ENCODE measurements around the gene DMRT2. TPM values are rescaled to one million over a fixed set of nuclear protein-coding genes. Genes with fewer than 3 reads are reported as not detected.

DMRT2 gene
- total RNA-seq, 4 donors from 2014 or later = not detected

GRCh38 chr9:1101846-1102641 lies 51.9 kb downstream of the DMRT2 start:
- Histone ChIP-seq H3K27me3 (no peaks in the 10 kb centered on the region), H3K4me3 (no peak overlapping the region), H3K36me3 (no peaks in the 10 kb centered on the region), H3K27ac (no peak overlapping the region), H3K9me3 (no peaks in the 10 kb centered on the region), H3K4me1 (no peaks in the 10 kb centered on the region)
- DNase-seq = no peak
- TF ChIP-seq POLR2A (IDR thresholded peaks at IDR 0.05) = no peak
- TF ChIP-seq, protein P1, sequence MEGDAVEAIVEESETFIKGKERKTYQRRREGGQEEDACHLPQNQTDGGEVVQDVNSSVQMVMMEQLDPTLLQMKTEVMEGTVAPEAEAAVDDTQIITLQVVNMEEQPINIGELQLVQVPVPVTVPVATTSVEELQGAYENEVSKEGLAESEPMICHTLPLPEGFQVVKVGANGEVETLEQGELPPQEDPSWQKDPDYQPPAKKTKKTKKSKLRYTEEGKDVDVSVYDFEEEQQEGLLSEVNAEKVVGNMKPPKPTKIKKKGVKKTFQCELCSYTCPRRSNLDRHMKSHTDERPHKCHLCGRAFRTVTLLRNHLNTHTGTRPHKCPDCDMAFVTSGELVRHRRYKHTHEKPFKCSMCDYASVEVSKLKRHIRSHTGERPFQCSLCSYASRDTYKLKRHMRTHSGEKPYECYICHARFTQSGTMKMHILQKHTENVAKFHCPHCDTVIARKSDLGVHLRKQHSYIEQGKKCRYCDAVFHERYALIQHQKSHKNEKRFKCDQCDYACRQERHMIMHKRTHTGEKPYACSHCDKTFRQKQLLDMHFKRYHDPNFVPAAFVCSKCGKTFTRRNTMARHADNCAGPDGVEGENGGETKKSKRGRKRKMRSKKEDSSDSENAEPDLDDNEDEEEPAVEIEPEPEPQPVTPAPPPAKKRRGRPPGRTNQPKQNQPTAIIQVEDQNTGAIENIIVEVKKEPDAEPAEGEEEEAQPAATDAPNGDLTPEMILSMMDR (IDR thresholded peaks at IDR 0.05) = no peak

DNA sequence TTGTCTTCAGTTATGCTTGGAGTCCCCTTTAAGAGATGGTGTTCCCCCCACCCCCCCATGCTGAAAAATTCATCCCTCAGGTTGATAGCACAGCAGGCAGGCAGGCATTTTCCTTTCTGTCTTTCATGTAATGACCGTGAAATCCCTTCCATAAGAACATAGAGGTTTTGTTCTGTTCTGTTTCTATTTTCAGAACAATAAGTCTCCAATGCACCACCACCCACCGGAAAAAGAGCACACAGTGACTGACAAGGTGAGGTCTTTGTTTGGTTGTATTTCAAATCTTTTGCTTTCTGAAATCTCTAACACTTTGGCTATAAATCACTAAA lies 52.4 kb downstream of the DMRT2 start:
- no peak overlapping the region for H3K27ac ChIP-seq
- H3K9me3 ChIP-seq = no peaks in the 10 kb centered on the region
- no peak overlapping the region for H3K4me3 ChIP-seq
- no peaks in the 10 kb centered on the region for H3K4me1 ChIP-seq
- H3K36me3 ChIP-seq = no peaks in the 10 kb centered on the region
- DNase-seq = no peak
- H3K27me3 ChIP-seq = no peaks in the 10 kb centered on the region
- TF ChIP-seq, protein P1 (IDR thresholded peaks at IDR 0.05) = no peak
- no peak for TF ChIP-seq POLR2A (IDR thresholded peaks at IDR 0.05)

Small RNAs within 50 kb of the gene (small RNA-seq; reads per million reads assigned to genes)
- gene RNU6-1073P = 0 reads per million in 2 donors

Other genes with a start within 250 kb of the DMRT2 start
- gene DMRT1, start 208.7 kb upstream of the DMRT2 start, total RNA-seq = not detected
- not detected for gene DMRT3, start 73.7 kb upstream of the DMRT2 start, total RNA-seq

Data from Peyer's patch (tissue), 4 donors.